NB4 (cell line): ENCODE results near the gene C12orf42.

Experiments
- DNase-seq: peaks from one replicate; pipeline ENCODE4 v3.0.0; 2010; ENCODE audit warnings: low read depth
- H3K4me3 ChIP-seq: one replicate; pipeline ENCODE4 v1.5.1; 2011; ENCODE audit warnings: mild to moderate bottlenecking, low read depth, low read length, moderate library complexity
- MAX ChIP-seq: IDR thresholded peaks from 2 replicates; pipeline ENCODE4 v1.6.1; 2011; ENCODE audit warnings: low read depth, low read length
- MYC ChIP-seq: IDR thresholded peaks from 2 replicates; pipeline ENCODE4 v1.6.1; 2011; ENCODE audit warnings: low read depth, low read length
- POLR2A ChIP-seq: IDR thresholded peaks from 2 replicates; pipeline ENCODE4 v1.6.1; 2011; ENCODE audit warnings: mild to moderate bottlenecking; ENCODE audit not compliant: insufficient read length; ENCODE audit errors: extremely low read depth
- TF ChIP-seq, protein P1 (sequence below): IDR thresholded peaks from one replicate; pipeline ENCODE4 v1.5.1; 2012; ENCODE audit warnings: low read depth, low read length

Gene C12orf42

GRCh38 chr12:103312742-103313354 is 182.9 kb downstream of the C12orf42 start:
- no peak overlapping the region for H3K4me3 ChIP-seq
- DNase-seq, result no peak
- TF ChIP-seq MAX (no peak), MYC (no peak), POLR2A (no peak)
- TF ChIP-seq, protein P1, sequence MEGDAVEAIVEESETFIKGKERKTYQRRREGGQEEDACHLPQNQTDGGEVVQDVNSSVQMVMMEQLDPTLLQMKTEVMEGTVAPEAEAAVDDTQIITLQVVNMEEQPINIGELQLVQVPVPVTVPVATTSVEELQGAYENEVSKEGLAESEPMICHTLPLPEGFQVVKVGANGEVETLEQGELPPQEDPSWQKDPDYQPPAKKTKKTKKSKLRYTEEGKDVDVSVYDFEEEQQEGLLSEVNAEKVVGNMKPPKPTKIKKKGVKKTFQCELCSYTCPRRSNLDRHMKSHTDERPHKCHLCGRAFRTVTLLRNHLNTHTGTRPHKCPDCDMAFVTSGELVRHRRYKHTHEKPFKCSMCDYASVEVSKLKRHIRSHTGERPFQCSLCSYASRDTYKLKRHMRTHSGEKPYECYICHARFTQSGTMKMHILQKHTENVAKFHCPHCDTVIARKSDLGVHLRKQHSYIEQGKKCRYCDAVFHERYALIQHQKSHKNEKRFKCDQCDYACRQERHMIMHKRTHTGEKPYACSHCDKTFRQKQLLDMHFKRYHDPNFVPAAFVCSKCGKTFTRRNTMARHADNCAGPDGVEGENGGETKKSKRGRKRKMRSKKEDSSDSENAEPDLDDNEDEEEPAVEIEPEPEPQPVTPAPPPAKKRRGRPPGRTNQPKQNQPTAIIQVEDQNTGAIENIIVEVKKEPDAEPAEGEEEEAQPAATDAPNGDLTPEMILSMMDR, result no peak

- no peak overlapping the region for H3K4me3 ChIP-seq
- no peak for TF ChIP-seq MAX
- no peak for TF ChIP-seq MYC
- TF ChIP-seq POLR2A, result no peak
- TF ChIP-seq, protein P1, result no peak
- no peak for DNase-seq
Observed at GRCh38 chr12:103310546-103311270, 185.1 kb downstream of the C12orf42 start.

DNA sequence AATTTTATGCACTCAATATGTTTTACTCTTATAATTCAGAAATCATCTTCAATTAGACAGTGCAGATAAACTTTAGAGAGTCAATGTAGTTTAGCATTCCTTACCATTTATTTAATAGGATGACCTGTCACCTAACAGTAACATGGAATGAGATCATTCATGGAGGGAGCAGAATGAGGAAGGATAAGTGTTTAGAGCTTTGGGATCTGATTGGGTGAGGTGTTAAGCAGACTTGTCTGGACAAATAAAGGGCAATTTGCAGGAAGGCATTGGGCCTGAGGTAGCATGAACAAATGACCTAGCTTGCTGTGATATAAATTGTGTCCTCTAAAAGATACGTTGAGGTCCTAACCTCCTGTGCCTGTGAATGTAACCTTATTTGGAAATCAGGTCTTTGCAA is 187.4 kb downstream of the C12orf42 start:
- DNase-seq, result no peak
- TF ChIP-seq, protein P1, result no peak
- H3K4me3 ChIP-seq, result no peak overlapping the region

GRCh38 chr12:103303484-103303883 is 192.3 kb downstream of the C12orf42 start:
- H3K4me3 ChIP-seq, result no peak overlapping the region
- DNase-seq, result no peak
- no peak for TF ChIP-seq MAX
- no peak for TF ChIP-seq MYC
- TF ChIP-seq, protein P1, result no peak
- no peak for TF ChIP-seq POLR2A

GRCh38 chr12:103301642-103302591 is 193.9 kb downstream of the C12orf42 start:
- H3K4me3 ChIP-seq, result no peak overlapping the region
- TF ChIP-seq MAX (no peak), POLR2A (no peak), MYC (no peak)
- TF ChIP-seq, protein P1, result no peak
- DNase-seq, result no peak
